GM19372 (cell line): ENCODE measurements around the gene LCN6.
"Not testable (repeated sequence)": the region's sequence is repeated elsewhere in the genome, so short reads cannot be mapped to it uniquely, and the experiment has no call there.

Experiments
- ATAC-seq: cut with Tn5 transposase; IDR thresholded peaks from one replicate; pipeline ENCODE4 v1.9.1; 2021; ENCODE audit warnings: mild to moderate bottlenecking, low read depth, moderate library complexity; ENCODE audit not compliant: unreplicated experiment

LCN6 gene, protein sequence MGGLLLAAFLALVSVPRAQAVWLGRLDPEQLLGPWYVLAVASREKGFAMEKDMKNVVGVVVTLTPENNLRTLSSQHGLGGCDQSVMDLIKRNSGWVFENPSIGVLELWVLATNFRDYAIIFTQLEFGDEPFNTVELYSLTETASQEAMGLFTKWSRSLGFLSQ

GRCh38 chr9:136748201-136748600 is at the start of gene LCN6:
Gene LCN6, minus strand, starts transcription at chr9:136748525. Its CDS starts 42 bp downstream, at chr9:136748483.
- no peak for ATAC-seq

GRCh38 chr9:136796775-136797347 is 48.5 kb upstream of the LCN6 start:
- ATAC-seq: not testable (repeated sequence)

- no peak for ATAC-seq
Observed at GRCh38 chr9:136796238-136796774, 48.0 kb upstream of the LCN6 start, which contains the start of gene CCDC183. Gene CCDC183, plus strand, starts transcription at chr9:136796338. Its CDS starts 60 bp downstream, at chr9:136796398.

DNA sequence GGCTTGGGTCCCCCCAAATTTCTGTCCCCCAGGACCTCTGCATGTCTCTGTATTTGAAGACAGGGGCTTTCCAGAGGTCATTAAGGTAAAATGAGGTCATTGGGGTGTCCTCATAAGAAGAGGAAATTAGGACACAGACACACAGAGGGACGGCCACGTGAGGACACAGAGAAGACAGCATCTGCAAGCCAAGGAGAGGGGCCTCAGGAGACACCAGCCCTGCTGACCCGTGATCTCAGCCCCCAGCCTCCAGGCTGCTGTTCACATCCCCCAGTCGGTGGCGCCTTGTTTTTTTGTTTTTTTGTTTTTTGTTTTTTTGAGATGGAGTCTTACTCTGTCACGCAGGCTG is 46.6 kb upstream of the LCN6 start:
- ATAC-seq: no peak

- no peak for ATAC-seq
Observed at GRCh38 chr9:136794281-136794999, 46.1 kb upstream of the LCN6 start.

DNA sequence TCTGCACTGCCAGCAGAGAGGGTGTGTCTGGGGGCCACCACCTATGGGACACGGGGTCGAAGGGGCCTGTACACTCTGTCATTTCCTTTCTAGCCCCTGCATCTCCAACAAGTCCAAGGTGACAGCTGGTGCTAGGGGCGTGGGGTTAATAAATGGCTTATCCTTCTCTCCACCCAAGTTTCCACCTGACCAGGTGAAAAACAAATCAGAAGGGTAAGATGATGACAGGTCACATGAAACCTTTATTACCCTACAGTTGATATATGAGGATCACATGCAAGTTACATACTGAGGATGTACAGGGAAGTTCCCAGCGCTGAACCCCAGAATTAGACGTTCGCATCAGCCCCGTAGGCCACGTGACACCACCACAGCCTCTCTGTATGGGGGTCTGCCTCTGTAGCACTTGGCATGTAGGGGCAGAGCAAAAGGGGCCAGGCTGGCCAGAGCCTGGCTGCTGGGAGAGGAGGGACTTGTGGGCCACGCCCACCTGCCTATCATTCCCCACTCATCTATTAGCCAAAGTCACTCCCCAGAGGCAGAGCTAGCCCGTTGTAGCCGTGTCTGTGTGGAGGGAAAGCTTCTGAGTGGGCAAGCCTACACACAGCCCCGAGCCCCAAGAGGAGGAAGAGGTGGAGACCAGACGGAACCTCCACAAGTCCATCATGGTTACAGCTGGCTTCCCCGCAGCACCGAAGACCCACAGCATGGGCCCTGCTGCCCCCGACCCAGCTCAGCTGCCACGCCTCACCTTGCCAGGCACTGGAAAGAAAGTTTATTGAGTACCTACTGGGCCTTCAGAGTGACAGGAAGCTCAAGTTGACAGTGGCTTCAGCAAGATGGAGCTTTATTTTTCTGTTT is 45.0 kb upstream of the LCN6 start:
- ATAC-seq: no peak

DNA sequence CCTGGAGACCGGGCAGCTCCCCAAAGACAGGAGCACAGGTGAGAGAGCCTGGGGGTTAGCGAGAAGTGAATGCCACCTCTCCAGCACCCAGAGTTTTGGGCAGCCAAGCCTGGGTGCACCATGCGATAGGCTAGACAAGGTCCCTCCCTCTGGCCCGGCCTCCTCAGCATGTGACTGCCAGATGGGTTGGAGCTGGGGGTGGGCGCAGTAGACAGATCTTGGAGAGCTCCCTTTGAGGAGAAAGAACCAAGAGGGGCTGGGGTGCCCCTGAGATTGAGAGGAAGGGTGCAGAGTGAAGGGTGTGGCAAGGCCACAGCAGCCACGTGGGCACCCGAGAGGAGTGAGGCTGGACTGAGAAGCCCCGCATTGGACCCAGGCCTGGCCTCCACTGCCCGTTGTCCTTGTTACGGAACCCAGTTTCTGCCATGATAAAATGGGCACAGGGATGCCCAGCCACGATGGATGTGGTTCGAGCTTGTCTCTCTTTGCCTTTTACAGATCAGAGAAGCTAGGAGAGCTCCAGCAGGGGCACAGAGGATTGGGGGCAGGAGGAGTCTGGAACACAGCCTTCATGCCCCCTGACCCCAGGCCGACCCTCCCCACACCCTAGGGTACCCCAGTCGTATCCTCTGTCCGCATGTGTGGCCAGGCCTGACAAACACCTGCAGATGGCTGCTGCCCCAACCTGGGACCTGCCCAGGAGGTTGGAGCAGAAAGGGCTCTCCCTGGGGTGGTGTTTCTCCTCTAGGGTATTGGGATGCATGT is 44.2 kb upstream of the LCN6 start:
- no peak for ATAC-seq

DNA sequence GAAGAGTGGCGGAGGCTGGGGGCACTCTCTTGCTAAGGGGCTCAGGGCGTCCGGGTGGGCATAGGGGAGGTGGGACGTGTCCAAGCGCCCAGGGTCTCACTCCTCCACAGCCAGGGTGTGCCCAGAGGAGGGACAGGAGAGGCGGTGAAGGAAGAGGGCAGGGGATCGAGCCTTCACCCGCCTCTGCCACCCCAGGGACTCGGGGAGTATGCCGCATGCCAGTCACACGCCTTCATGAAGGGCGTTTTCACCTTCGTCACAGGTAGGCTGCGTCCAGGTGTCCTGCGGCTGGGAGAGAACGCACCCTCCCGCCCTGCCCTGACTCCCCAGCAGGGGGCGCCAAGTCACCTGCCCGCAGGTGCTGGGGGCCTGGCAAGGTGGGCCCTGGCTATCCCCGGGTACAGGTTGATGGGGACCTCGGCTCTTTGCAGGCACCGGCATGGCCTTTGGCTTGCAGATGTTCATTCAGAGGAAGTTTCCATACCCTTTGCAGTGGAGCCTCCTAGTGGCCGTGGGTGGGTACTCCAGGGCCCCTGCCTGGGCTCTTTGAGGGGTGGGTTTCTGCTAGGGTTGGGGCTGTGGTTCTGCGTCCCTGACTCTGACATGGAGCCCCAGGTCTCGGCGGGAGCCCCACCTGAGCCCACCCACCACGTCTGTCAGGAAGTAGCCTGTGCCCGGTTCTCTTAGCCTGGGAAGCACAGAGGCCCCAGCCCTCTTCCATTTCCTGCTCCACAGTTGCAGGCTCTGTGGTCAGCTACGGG is 43.4 kb upstream of the LCN6 start:
- no peak for ATAC-seq

GRCh38 chr9:136790640-136791515 is 42.6 kb upstream of the LCN6 start, which contains the start of gene TMEM141:
Gene TMEM141, plus strand, starts transcription at chr9:136791344. Its CDS starts 27 bp downstream, at chr9:136791371.
- peak; percentile 83 for ATAC-seq

- no peak for ATAC-seq
Observed at GRCh38 chr9:136789523-136789937, 41.2 kb upstream of the LCN6 start.

GRCh38 chr9:136788644-136789522 is 40.6 kb upstream of the LCN6 start:
- ATAC-seq: not testable (repeated sequence)

DNA sequence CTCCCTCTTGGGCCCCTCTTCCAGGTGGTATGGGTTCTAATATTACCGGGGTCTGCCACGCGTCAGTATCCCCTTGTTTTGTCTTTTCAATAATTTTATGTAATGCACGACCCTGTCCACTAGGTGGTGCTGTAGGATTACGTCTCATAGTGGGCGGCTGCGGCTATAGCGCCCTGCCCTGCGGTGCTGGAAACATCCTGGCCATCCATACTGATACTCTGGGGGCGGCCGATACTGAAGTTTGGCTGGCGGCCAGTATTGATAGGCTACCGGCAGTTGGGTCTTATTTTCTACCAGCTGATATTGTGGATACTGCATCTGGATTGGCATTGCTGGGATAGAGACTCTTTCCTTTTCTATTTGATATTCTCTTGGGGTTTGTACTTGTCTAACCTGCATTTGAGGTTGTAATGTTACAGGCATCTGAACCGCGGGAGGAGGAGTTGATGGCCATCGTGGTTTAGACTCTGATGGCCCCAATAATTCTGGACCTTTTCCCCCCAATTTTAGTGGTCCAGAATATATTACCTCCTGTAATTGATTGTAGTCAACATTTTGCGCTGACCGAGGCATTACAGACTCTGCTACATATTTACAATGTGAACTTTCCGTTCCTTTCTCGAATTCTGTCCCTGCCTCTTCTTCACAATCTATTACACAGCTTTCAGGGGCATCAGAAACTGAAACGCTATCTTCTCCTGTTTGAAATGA is 39.5 kb upstream of the LCN6 start:
- ATAC-seq: no peak

DNA sequence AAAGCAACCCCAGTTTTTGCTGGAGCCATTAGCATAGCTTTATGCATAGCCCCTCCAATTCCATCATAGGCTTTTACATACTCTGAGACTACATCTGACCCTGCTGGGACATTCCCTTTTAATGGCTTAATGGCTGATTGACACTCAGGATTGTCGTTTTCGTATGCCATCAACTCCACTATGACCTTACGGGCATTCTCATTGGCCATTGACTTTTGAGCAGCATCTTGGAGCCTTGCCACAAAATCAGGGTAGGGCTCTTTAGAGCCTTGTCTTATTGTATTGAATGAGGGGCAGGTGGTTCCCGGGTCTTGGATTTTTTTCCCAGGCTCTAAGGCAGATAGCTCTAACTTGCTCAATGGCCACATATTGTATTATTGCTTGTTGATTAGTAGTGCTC is 38.7 kb upstream of the LCN6 start:
- ATAC-seq: not testable (repeated sequence)

DNA sequence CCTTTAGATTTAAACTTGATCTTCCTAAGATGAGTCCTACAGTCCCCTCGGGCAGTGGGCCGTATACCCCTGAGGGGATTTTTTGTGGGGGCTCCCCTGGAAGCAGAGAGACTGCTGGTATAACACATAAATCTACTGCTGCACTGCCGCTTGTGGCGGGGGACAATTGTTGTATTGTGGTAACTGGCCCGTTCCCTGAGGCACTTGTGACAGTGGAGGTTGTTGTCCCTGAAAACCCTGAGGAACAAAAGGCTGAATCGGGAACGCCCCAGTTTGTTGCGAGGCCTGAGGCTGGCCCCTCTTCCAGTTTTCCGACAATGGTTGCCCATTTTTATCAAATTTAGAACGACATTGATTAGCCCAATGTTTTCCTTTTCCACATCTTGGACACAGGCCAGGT is 38.1 kb upstream of the LCN6 start:
- no peak for ATAC-seq

GRCh38 chr9:136785565-136786355 is 37.4 kb upstream of the LCN6 start:
- ATAC-seq: not testable (repeated sequence)

- no peak for ATAC-seq
Observed at GRCh38 chr9:136784997-136785361, 36.7 kb upstream of the LCN6 start.
